ENCODE results near the gene KIT.
"Not testable (repeated sequence)": the region's sequence is repeated elsewhere in the genome, so short reads cannot be mapped to it uniquely, and the experiment has no call there.

Gene KIT

GRCh38 chr4:54657551-54658251, at the start of gene KIT:
KIT (plus strand) TSS chr4:54657957; CDS start chr4:54658015, 58 bp downstream.
- Histone ChIP-seq H3K27me3 (ENCODE audit: control insufficient read depth in 1 of 2, insufficient read depth in 2 of 2, low read length in 2 of 2) (peaks cover 23 to 28% of the 10 kb centered on the region in 2 donors), H3K4me3 (ENCODE audit: low read length in 2 of 2) (peak within 1 kb of the TSS; percentile 52 to 75), H3K9me3 (ENCODE audit: control insufficient read depth in 2 of 2, low read length in 2 of 2) (no peaks in the 10 kb centered on the region), H3K27ac (ENCODE audit: low read length) (no peak within 1 kb of the TSS), H3K36me3 (ENCODE audit: control insufficient read depth in 2 of 2, insufficient read depth in 2 of 2, low read length in 2 of 2) (no peaks in the 10 kb centered on the region), H3K4me1 (ENCODE audit: control insufficient read depth, insufficient read depth, low read length) (peaks cover 25% of the 10 kb centered on the region), H3K9ac (ENCODE audit: low read length in 2 of 2) (peak within 1 kb of the TSS in 1 of 2 donors; percentile 13)

GRCh38 chr4:54609310-54609709, 48.4 kb upstream of the KIT start:
- Histone ChIP-seq H3K9ac (ENCODE audit: low read length in 2 of 2) (no peak overlapping the region), H3K36me3 (ENCODE audit: control insufficient read depth in 2 of 2, insufficient read depth in 2 of 2, low read length in 2 of 2) (no peaks in the 10 kb centered on the region), H3K4me3 (ENCODE audit: low read length in 2 of 2) (no peak overlapping the region), H3K27ac (ENCODE audit: low read length) (no peak overlapping the region), H3K27me3 (ENCODE audit: control insufficient read depth in 1 of 2, insufficient read depth in 2 of 2, low read length in 2 of 2) (no peaks in the 10 kb centered on the region), H3K4me1 (ENCODE audit: control insufficient read depth, insufficient read depth, low read length) (no peaks in the 10 kb centered on the region), H3K9me3 (ENCODE audit: control insufficient read depth in 2 of 2, low read length in 2 of 2) (no peaks in the 10 kb centered on the region)

DNA sequence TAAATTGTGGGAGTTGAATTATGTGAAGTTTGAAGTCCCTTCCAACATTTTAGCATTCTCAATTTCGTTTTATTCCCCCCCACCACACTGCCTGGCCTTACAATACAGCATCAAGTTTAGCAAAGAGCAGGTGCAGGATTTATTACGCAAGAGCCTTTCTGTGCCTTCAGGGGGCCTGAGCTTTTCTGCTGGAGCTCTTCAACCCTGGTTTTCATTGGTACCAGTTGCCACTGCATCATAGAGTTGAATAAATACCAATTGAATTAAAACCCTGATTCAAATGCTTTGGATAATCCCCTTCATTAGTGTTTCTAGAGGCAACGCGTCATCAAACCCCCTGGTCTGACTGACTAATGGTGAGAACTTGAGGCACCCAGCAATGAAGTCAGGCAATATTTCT, 43.6 kb upstream of the KIT start:
- H3K9me3 ChIP-seq (ENCODE audit: control insufficient read depth in 2 of 2, low read length in 2 of 2), result no peaks in the 10 kb centered on the region

DNA sequence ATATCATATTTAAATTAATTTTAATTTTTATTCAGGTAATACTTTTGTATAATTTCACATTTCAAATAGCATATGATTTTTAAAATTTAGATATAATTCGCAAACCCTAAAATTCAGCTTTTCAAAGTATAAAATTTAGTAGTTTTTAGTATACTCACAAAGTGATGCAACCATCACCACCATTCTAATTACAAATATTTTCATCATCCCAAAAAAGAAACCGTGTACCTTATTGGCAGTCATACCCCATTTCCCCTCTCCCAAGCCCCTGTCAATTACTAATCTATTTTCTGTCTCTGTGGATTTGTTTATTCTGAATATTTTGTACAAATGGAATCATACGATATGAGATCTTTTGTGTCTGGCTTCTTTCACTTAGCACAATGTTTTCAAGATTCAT, 37.0 kb upstream of the KIT start:
- H3K27me3 ChIP-seq (ENCODE audit: control insufficient read depth in 1 of 2, insufficient read depth in 2 of 2, low read length in 2 of 2), result no peaks in the 10 kb centered on the region
- no peak overlapping the region for H3K27ac ChIP-seq (ENCODE audit: low read length)
- no peaks in the 10 kb centered on the region for H3K9me3 ChIP-seq (ENCODE audit: control insufficient read depth in 2 of 2, low read length in 2 of 2)
- no peak overlapping the region for H3K9ac ChIP-seq (ENCODE audit: low read length in 2 of 2)
- H3K4me3 ChIP-seq (ENCODE audit: low read length in 2 of 2), result no peak overlapping the region
- no peaks in the 10 kb centered on the region for H3K36me3 ChIP-seq (ENCODE audit: control insufficient read depth in 2 of 2, insufficient read depth in 2 of 2, low read length in 2 of 2)
- peaks cover 1% of the 10 kb centered on the region for H3K4me1 ChIP-seq (ENCODE audit: control insufficient read depth, insufficient read depth, low read length)

More for the DNA sequence above, 43.6 kb upstream of the KIT start:
- Histone ChIP-seq H3K36me3 (ENCODE audit: control insufficient read depth in 2 of 2, insufficient read depth in 2 of 2, low read length in 2 of 2) (no peaks in the 10 kb centered on the region), H3K27ac (ENCODE audit: low read length) (no peak overlapping the region), H3K9ac (ENCODE audit: low read length in 2 of 2) (no peak overlapping the region), H3K27me3 (ENCODE audit: control insufficient read depth in 1 of 2, insufficient read depth in 2 of 2, low read length in 2 of 2) (no peaks in the 10 kb centered on the region), H3K4me1 (ENCODE audit: control insufficient read depth, insufficient read depth, low read length) (no peaks in the 10 kb centered on the region), H3K4me3 (ENCODE audit: low read length in 2 of 2) (no peak overlapping the region)

DNA sequence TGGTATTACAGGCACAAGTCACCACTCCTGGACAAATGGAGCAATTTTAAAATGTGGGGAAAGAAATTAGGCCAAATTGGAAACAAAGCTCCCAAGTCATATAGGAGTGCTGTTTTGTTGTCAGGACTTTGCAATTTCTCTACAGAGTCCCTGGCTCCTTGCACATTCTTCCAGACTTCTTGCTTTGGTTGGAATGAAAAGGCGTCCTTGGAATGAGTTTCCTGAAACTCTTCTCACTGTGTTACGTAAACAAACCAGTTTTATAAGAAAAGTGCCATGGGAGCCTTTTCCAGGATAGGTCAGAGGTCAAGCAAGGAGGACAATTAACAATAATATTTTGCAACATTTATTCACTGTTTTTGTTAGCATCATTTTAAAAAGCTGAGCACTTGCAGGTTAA, 32.4 kb upstream of the KIT start:
- Histone ChIP-seq H3K4me1 (ENCODE audit: control insufficient read depth, insufficient read depth, low read length) (peaks cover 4% of the 10 kb centered on the region), H3K9me3 (ENCODE audit: control insufficient read depth in 2 of 2, low read length in 2 of 2) (no peaks in the 10 kb centered on the region), H3K4me3 (ENCODE audit: low read length in 2 of 2) (no peak overlapping the region), H3K27me3 (ENCODE audit: control insufficient read depth in 1 of 2, insufficient read depth in 2 of 2, low read length in 2 of 2) (no peaks in the 10 kb centered on the region), H3K9ac (ENCODE audit: low read length in 2 of 2) (no peak overlapping the region), H3K36me3 (ENCODE audit: control insufficient read depth in 2 of 2, insufficient read depth in 2 of 2, low read length in 2 of 2) (no peaks in the 10 kb centered on the region), H3K27ac (ENCODE audit: low read length) (no peak overlapping the region)

- Histone ChIP-seq H3K27me3 (ENCODE audit: control insufficient read depth in 1 of 2, insufficient read depth in 2 of 2, low read length in 2 of 2) (no peaks in the 10 kb centered on the region), H3K9me3 (ENCODE audit: control insufficient read depth in 2 of 2, low read length in 2 of 2) (no peaks in the 10 kb centered on the region), H3K4me3 (ENCODE audit: low read length in 2 of 2) (no peak overlapping the region), H3K36me3 (ENCODE audit: control insufficient read depth in 2 of 2, insufficient read depth in 2 of 2, low read length in 2 of 2) (no peaks in the 10 kb centered on the region), H3K9ac (ENCODE audit: low read length in 2 of 2) (no peak overlapping the region), H3K4me1 (ENCODE audit: control insufficient read depth, insufficient read depth, low read length) (peaks cover 4% of the 10 kb centered on the region), H3K27ac (ENCODE audit: low read length) (no peak overlapping the region)
Observed at GRCh38 chr4:54626113-54626512, 31.6 kb upstream of the KIT start.

- Histone ChIP-seq H3K9ac (ENCODE audit: low read length in 2 of 2) (no peak overlapping the region), H3K27me3 (ENCODE audit: control insufficient read depth in 1 of 2, insufficient read depth in 2 of 2, low read length in 2 of 2) (no peaks in the 10 kb centered on the region), H3K9me3 (ENCODE audit: control insufficient read depth in 2 of 2, low read length in 2 of 2) (no peaks in the 10 kb centered on the region), H3K4me3 (ENCODE audit: low read length in 2 of 2) (no peak overlapping the region), H3K36me3 (ENCODE audit: control insufficient read depth in 2 of 2, insufficient read depth in 2 of 2, low read length in 2 of 2) (no peaks in the 10 kb centered on the region), H3K27ac (ENCODE audit: low read length) (no peak overlapping the region), H3K4me1 (ENCODE audit: control insufficient read depth, insufficient read depth, low read length) (no peaks in the 10 kb centered on the region)
Observed at GRCh38 chr4:54632537-54632936, 25.2 kb upstream of the KIT start.

DNA sequence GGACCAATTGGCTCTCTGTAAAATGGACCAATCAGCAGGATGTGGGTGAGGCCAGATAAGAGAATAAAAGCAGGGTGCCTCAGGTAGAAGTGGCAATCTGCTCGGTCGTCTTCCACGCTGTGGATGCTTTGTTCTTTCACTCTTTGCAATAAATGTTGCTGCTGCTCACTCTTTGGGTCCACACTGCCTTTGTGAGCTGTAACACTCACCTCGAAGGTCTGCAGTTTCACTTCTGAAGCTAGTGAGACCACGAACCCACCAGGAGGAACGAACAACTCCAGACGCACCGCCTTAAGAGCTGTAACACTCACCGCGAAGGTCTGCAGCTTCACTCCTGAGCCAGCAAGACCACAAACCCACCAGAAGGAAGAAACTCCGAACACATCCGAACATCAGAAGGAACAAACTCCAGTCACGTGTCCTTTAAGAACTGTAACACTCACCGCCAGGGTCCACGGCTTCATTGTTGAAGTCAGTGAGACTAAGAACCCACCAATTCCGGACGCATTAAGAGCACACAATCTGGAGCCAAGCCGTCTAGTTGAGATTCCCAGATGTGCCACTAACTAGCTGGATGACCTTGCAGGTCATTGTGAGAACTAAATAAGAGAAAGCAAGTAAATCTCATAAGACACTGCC, 24.5 kb upstream of the KIT start:
- H3K4me1 ChIP-seq (ENCODE audit: control insufficient read depth, insufficient read depth, low read length); H3K9ac ChIP-seq (ENCODE audit: low read length in 2 of 2); H3K9me3 ChIP-seq (ENCODE audit: control insufficient read depth in 2 of 2, low read length in 2 of 2); H3K4me3 ChIP-seq (ENCODE audit: low read length in 2 of 2); H3K27me3 ChIP-seq (ENCODE audit: control insufficient read depth in 1 of 2, insufficient read depth in 2 of 2, low read length in 2 of 2); H3K36me3 ChIP-seq (ENCODE audit: control insufficient read depth in 2 of 2, insufficient read depth in 2 of 2, low read length in 2 of 2); H3K27ac ChIP-seq (ENCODE audit: low read length): not testable (repeated sequence)

DNA sequence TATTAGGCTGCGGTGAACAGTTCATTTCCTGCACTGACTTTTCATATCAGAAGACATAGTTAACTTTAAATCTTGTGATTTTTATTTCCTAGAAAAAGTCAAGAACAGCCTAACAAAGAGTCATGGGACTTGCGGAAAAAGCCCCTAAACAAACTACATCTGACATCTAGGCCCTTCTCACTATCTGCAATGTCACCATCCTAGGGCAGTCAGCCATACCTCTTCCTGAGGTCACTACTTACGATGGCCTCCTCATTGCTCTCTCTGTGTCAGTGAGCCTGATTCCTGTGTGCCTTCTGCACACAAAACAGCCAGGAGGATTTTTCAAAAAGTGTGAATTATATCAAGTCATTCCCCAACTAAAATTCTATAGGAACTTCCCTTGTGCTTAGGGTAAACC, 22.4 kb upstream of the KIT start:
- no peak overlapping the region for H3K27ac ChIP-seq (ENCODE audit: low read length)
- no peaks in the 10 kb centered on the region for H3K4me1 ChIP-seq (ENCODE audit: control insufficient read depth, insufficient read depth, low read length)
- no peak overlapping the region for H3K9ac ChIP-seq (ENCODE audit: low read length in 2 of 2)
- H3K27me3 ChIP-seq (ENCODE audit: control insufficient read depth in 1 of 2, insufficient read depth in 2 of 2, low read length in 2 of 2), result no peaks in the 10 kb centered on the region
- H3K36me3 ChIP-seq (ENCODE audit: control insufficient read depth in 2 of 2, insufficient read depth in 2 of 2, low read length in 2 of 2), result no peaks in the 10 kb centered on the region
- H3K9me3 ChIP-seq (ENCODE audit: control insufficient read depth in 2 of 2, low read length in 2 of 2), result no peaks in the 10 kb centered on the region
- no peak overlapping the region for H3K4me3 ChIP-seq (ENCODE audit: low read length in 2 of 2)

DNA sequence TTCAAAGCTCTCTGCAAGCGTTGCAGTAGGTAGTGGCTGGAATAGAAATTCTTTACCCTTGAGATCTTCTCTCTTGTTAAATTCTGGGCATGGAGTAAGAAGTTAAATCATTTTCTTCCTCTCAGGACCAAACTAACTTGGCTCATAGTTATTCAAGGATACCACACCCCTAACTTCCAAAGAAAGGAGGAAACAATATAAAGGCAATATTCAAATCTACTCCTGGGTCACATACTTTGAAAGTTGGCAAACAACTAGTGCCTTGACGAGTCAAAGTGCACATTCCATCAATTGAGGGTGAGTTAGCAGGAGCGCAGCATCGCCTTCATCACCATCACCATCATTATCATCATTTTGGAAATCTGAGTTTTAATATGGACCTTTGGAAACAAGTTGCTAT, 20.4 kb upstream of the KIT start:
- Histone ChIP-seq H3K36me3 (ENCODE audit: control insufficient read depth in 2 of 2, insufficient read depth in 2 of 2, low read length in 2 of 2) (no peaks in the 10 kb centered on the region), H3K9ac (ENCODE audit: low read length in 2 of 2) (no peak overlapping the region), H3K4me3 (ENCODE audit: low read length in 2 of 2) (no peak overlapping the region), H3K27me3 (ENCODE audit: control insufficient read depth in 1 of 2, insufficient read depth in 2 of 2, low read length in 2 of 2) (no peaks in the 10 kb centered on the region), H3K4me1 (ENCODE audit: control insufficient read depth, insufficient read depth, low read length) (no peaks in the 10 kb centered on the region), H3K27ac (ENCODE audit: low read length) (no peak overlapping the region), H3K9me3 (ENCODE audit: control insufficient read depth in 2 of 2, low read length in 2 of 2) (no peaks in the 10 kb centered on the region)

DNA sequence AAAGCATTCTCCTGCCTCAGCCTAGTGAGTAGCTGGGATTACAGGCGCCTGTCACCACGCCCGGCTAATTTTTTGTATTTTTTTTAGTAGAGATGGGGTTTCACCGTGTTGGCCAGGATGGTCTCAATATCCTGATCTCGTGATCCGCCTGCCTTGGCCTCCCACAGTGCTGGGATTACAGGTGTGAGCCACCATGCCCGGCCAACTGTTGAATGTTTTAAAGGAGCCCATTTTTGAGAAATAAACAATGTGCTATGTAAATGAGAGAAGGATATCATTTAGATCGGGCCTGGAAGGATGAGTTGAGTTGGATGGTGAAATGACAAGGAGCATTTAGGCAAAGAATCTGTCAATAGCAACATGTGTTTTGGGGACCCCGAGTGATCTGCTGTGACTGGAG, 16.7 kb upstream of the KIT start:
- H3K27me3 ChIP-seq (ENCODE audit: control insufficient read depth in 1 of 2, insufficient read depth in 2 of 2, low read length in 2 of 2); H3K4me1 ChIP-seq (ENCODE audit: control insufficient read depth, insufficient read depth, low read length); H3K27ac ChIP-seq (ENCODE audit: low read length); H3K4me3 ChIP-seq (ENCODE audit: low read length in 2 of 2); H3K9ac ChIP-seq (ENCODE audit: low read length in 2 of 2); H3K36me3 ChIP-seq (ENCODE audit: control insufficient read depth in 2 of 2, insufficient read depth in 2 of 2, low read length in 2 of 2); H3K9me3 ChIP-seq (ENCODE audit: control insufficient read depth in 2 of 2, low read length in 2 of 2): not testable (repeated sequence)
